Activated T-cell treated with anti-CD3 and anti-CD28 coated beads, Interleukin-2, amount 50 U/mL, for 72 hours (primary cell): ENCODE measurements around the gene ARHGAP15. TPM values are rescaled to one million over a fixed set of nuclear protein-coding genes. Genes with fewer than 3 reads are reported as not detected.

Source experiments
- ATAC-seq, 2 donors: fragments of 150-1000 bp; cut with Tn5 transposase; replicated peaks in 1 of 2; 2 replicates each; pipeline ENCODE4 v1.10.0; 2021; ENCODE audit warnings: moderate library complexity in 2 of 2, mild to moderate bottlenecking in 1 of 2
- DNase-seq, 2 donors: peaks; one replicate each; pipeline ENCODE4 v3.0.0; 2021 to 2022; ENCODE audit warnings: mixed read lengths in 1 of 2
- H3K27ac Mint-ChIP-seq: one replicate; pipeline ENCODE4 v1.8.0; 2022; ENCODE audit warnings: mild to moderate bottlenecking, moderate library complexity, mixed read lengths
- H3K27me3 Mint-ChIP-seq: one replicate; pipeline ENCODE4 v1.8.0; 2022; ENCODE audit warnings: low read depth, mixed read lengths
- H3K36me3 Mint-ChIP-seq, 2 donors: one replicate each; pipeline ENCODE4 v1.8.0; 2022; ENCODE audit warnings: mixed read lengths in 2 of 2, mild to moderate bottlenecking in 1 of 2; ENCODE audit not compliant: insufficient read depth in 2 of 2
- H3K4me1 Mint-ChIP-seq: one replicate; pipeline ENCODE4 v1.8.0; 2022; ENCODE audit warnings: low read depth, mixed read lengths
- H3K4me3 Mint-ChIP-seq, 2 donors: one replicate each; pipeline ENCODE4 v1.8.0; 2022; ENCODE audit warnings: mild to moderate bottlenecking in 2 of 2, mixed read lengths in 2 of 2, moderate library complexity in 2 of 2
- H3K9me3 Mint-ChIP-seq, 2 donors: one replicate each; pipeline ENCODE4 v1.8.0; 2022; ENCODE audit warnings: mixed read lengths in 2 of 2
- total RNA-seq, 2 donors: library from RNA; stranded (reverse); gene quantifications; one replicate each; pipeline ENCODE4 v1.2.3, GENCODE V29; 2022

The ARHGAP15 gene
- total RNA-seq, 2 donors from 2014 or later: 94.6 to 111 TPM

DNA sequence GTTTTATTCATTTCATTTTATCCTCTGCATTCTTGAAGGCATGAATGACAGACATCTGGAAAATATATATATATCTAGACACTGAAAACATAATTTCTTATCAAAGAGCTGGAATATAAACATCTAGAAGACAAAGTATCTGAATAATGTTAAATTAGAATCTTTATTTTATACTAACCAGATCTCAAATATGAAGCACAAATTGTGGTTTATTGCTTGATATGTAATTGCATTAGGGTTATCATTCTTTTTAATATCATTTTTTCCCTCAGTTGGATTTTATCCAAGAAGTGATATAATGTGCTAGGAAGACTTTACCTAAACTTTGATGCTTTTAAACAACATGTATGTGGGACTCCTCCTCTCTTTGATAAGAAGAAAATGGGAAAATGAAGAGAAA is 331.2 kb downstream of the ARHGAP15 start:
- Mint-ChIP-seq H3K36me3 (peaks cover 0 to 4% of the 10 kb centered on the region in 2 donors), H3K27ac (no peak overlapping the region), H3K4me1 (no peaks in the 10 kb centered on the region), H3K27me3 (no peaks in the 10 kb centered on the region), H3K9me3 (no peaks in the 10 kb centered on the region), H3K4me3 (no peak overlapping the region)
- no peak for DNase-seq
- no peak for ATAC-seq

DNA sequence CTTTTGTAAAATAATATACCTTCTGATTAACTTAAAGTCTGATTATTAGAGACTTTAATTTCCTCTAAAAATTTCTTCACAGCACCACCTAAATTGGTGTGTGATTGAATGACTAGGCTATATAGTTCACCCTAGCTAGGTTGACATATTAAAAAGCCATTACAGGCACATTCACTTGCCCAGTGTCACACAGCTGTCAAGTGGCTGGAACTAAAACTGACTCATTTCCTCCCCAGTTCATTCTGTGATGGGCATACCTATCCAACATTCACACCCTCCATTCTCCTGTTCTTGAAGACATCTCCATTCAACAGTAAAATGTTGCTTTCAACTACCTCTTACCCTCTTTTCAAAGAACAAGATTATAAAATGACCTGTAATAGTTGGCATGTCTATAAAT is 334.5 kb downstream of the ARHGAP15 start:
- Mint-ChIP-seq H3K4me3 (no peak overlapping the region), H3K4me1 (peaks cover 24% of the 10 kb centered on the region), H3K27ac (no peak overlapping the region), H3K27me3 (no peaks in the 10 kb centered on the region), H3K36me3 (no peaks in the 10 kb centered on the region), H3K9me3 (no peaks in the 10 kb centered on the region)
- DNase-seq (no peak), ATAC-seq (peak; percentile 47 to 55)

DNA sequence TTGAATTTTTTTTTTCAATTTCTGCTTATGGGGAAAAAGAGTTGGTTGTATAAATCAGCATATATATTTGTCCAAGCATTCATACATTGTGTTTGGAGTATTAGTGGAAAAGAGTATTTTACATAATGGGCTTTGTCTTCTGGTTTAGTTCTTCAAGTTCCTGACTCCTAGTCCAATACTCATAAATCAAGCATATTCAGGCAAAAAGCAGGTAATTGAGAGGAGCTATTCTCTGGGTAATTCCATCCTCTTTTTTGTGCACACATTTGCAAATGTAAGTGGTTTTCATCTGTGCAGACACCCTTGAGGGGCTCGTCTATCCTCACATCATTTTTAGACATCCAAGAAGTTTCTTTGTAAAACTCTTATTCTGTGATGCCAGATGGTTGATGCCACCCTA is 337.2 kb downstream of the ARHGAP15 start:
- Mint-ChIP-seq H3K27me3 (no peaks in the 10 kb centered on the region), H3K4me1 (peaks cover 38% of the 10 kb centered on the region), H3K9me3 (no peaks in the 10 kb centered on the region), H3K27ac (no peak overlapping the region), H3K36me3 (peaks cover under 1 to 2% of the 10 kb centered on the region in 2 donors), H3K4me3 (no peak overlapping the region)
- ATAC-seq (no peak), DNase-seq (no peak)

DNA sequence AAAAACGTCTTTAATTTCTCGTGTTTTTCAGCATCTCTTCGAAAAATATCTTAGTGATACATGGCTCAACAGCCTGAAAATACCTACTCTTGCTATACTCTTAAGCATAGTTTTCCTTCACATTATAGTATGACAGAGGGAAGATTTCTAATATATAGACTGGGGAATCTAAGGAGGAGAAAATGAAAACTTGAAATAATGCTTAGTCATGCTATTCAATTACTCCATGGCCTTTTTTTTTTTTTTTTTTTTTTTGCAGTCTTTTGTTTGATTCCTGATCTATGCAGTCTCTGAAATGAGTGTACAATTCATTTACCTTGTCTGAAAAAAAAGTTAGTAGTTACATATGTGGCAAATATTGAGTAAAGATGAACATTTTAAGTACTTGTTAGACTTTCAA is 337.8 kb downstream of the ARHGAP15 start:
- Mint-ChIP-seq H3K36me3 (peaks cover 1 to 3% of the 10 kb centered on the region in 2 donors), H3K27ac (no peak overlapping the region), H3K4me3 (no peak overlapping the region), H3K27me3 (no peaks in the 10 kb centered on the region), H3K4me1 (peaks cover 41% of the 10 kb centered on the region), H3K9me3 (no peaks in the 10 kb centered on the region)
- DNase-seq: no peak
- no peak for ATAC-seq

DNA sequence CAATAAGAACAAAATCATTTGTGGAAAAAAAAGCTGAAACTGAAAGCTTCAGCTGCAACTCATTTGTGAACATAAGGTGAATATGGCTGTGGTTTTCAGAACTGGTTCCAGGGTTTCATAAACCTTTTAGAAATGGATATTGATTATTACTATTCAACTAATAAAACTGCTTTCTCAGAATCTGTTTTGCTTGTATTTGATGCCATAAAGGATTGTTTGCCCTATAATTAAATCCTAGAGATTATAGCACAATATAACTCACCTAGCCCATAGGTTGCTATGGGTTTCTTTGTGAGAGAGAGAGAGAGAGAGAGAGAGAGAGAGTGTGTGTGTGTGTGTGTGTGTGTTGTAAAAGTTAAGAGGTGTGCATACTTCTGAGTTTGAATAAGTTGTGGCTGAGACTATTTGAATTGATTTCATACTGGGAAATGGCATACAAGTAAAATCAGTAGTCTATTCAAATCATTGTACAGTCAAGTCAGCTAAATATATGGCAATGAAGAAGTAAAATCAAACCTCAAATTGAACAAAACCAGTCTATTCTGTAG is 339.2 kb downstream of the ARHGAP15 start:
- Mint-ChIP-seq H3K4me1 (peaks cover 50% of the 10 kb centered on the region), H3K36me3 (peaks cover 1 to 3% of the 10 kb centered on the region in 2 donors), H3K9me3 (no peaks in the 10 kb centered on the region), H3K27ac (peak overlapping the region; percentile 82), H3K4me3 (peak overlapping the region; percentile 25 to 44), H3K27me3 (no peaks in the 10 kb centered on the region)
- ATAC-seq (peak; percentile 82 to 85), DNase-seq (peak in 1 of 2 donors; percentile 9)

DNA sequence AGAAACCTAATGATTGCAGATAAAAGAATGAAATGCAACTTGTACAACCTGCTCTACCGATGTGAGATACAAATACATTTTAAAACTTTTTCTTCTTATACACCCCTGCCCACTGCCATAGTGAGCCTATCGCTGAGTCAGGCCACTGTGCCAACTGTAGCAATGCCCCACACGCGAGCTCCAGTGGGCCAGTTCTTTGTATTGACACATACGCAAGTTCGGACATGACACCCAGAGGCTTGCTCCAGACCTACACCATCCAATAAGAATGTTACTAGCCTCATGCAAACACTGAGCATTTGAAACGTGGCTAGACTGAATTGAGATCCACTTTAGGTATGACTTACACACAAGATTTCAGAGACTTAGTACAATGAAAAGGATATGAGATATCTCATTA is 340.1 kb downstream of the ARHGAP15 start:
- ATAC-seq (no peak), DNase-seq (no peak)
- peaks cover 1 to 3% of the 10 kb centered on the region in 2 donors for H3K36me3 Mint-ChIP-seq
- no peaks in the 10 kb centered on the region for H3K9me3 Mint-ChIP-seq
- no peak overlapping the region for H3K27ac Mint-ChIP-seq
- H3K4me1 Mint-ChIP-seq: peaks cover 50% of the 10 kb centered on the region
- no peak overlapping the region for H3K4me3 Mint-ChIP-seq
- no peaks in the 10 kb centered on the region for H3K27me3 Mint-ChIP-seq

DNA sequence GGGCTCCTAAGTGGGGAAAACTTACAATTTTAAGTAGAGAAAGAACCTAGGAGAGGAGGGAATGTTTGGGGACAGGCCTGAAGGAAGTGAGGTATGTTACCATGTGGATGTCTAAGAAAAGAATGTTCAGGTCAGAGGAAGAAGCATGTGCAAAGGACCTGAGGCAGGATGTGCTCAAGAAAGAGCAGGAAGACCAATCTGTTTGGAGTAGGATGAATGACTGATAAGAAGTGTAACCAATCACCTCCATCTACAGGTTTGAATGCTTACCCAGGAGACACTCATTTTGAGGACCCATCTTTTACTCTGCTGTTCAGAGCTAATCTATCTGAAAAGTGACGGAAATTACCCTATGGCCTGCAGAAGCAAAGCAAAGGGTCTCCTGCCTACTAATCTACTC is 342.3 kb downstream of the ARHGAP15 start:
- peaks cover 61% of the 10 kb centered on the region for H3K4me1 Mint-ChIP-seq
- H3K27me3 Mint-ChIP-seq: no peaks in the 10 kb centered on the region
- no peak overlapping the region for H3K4me3 Mint-ChIP-seq
- ATAC-seq (no peak), DNase-seq (no peak)
- H3K27ac Mint-ChIP-seq: no peak overlapping the region
- H3K9me3 Mint-ChIP-seq: no peaks in the 10 kb centered on the region
- peaks cover 1 to 3% of the 10 kb centered on the region in 2 donors for H3K36me3 Mint-ChIP-seq

DNA sequence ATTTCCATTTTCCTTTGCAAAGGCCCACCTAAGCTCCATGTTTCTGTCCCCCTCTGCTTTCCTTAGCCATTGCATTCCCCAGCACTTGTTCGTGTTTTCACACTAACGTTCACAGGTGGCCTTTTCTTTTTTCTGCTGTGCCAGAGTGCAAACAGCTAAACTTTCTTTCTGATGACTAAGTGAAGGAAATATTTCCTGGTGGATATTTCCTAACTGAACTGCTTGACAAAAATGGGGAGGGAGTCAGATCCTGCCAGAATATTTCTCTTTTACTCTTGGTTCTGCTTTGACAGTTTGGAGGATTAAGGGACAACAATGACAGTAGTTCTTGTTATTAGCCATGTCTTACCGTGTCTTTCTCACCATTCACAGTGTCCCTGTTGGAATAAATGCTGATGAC is 344.0 kb downstream of the ARHGAP15 start:
- no peaks in the 10 kb centered on the region for H3K27me3 Mint-ChIP-seq
- H3K4me3 Mint-ChIP-seq: no peak overlapping the region
- peaks cover 59% of the 10 kb centered on the region for H3K4me1 Mint-ChIP-seq
- H3K27ac Mint-ChIP-seq: no peak overlapping the region
- ATAC-seq (no peak), DNase-seq (no peak)
- H3K36me3 Mint-ChIP-seq: peaks cover 1 to 3% of the 10 kb centered on the region in 2 donors
- no peaks in the 10 kb centered on the region for H3K9me3 Mint-ChIP-seq

DNA sequence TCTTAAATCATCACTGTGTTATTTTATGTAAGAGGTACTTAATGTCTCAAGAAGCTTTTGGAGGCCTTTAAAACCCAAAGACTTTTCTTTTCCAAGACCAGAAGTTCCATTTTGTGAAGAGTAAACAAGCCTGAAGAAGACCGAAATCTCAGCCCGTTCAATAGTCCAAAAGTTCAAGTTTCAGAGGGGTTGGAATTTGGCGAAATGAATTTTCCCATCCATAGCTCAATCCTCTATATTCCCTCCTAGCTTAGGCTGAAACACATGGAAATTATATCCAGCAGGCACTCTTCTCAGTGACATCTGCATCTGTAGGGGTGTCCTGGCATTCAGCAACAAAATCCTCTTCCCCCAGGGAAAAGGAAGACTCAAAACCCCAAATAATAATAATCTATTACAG is 344.6 kb downstream of the ARHGAP15 start:
- Mint-ChIP-seq H3K36me3 (peaks cover 1 to 3% of the 10 kb centered on the region in 2 donors), H3K27me3 (no peaks in the 10 kb centered on the region), H3K4me3 (no peak overlapping the region), H3K9me3 (no peaks in the 10 kb centered on the region), H3K27ac (no peak overlapping the region), H3K4me1 (peaks cover 54% of the 10 kb centered on the region)
- no peak for ATAC-seq
- DNase-seq: no peak

DNA sequence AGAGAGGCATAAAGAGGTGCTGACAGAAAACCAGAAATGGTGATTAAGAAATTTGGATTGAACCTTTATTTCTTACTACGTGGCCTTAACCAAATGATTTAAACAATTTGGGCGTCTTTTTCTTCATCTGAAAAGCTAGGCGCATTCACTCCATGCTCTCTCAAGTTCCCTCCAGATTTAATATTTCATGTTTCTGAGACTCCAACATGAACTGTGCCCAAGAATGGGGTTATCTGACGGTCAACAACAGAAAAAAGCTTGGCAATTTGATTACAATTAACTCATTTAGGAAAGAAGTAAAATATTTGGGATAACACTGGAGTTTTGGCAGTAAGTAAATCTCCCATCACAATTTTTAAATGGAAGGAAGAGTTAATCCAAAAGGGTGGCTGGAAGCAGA is 345.4 kb downstream of the ARHGAP15 start:
- Mint-ChIP-seq H3K27ac (no peak overlapping the region), H3K9me3 (no peaks in the 10 kb centered on the region), H3K36me3 (peaks cover 1 to 3% of the 10 kb centered on the region in 2 donors), H3K27me3 (no peaks in the 10 kb centered on the region), H3K4me1 (peaks cover 46% of the 10 kb centered on the region), H3K4me3 (no peak overlapping the region)
- no peak for ATAC-seq
- DNase-seq: no peak

DNA sequence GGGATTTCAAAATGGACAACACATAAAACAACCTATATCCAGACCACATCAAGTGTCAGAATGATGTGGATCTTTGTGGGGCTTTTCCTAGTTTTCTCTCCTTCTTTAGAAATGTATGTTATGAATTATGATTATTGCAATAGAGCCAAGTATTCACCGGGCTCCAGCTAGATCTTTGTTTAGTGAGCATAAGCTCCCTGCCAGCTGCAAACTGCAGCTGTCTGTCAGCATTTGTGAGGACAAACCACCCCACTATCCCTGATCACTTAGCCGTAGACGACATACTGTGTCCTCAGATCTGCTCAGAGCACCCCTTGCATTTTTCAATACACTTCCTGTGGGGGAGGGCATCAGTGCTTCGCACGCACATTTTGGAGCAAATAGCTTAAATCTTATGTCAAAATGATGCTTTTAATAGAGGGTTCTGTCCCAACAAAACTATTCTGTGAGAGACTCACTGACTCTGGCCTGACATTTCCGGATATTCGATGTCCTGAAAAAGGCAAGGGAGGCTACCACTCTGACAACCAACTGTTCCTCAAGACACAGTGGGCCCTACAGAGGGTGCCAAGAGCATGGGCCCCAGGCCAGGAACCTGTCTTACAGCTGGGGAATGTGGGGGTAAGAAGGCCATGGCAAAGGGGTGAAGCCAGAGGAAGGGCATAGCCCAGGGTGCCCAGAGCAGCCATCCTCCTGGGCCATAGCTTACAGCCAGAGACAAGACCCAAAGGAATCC is 346.0 kb downstream of the ARHGAP15 start:
- H3K27me3 Mint-ChIP-seq: no peaks in the 10 kb centered on the region
- peaks cover 1 to 3% of the 10 kb centered on the region in 2 donors for H3K36me3 Mint-ChIP-seq
- no peaks in the 10 kb centered on the region for H3K9me3 Mint-ChIP-seq
- ATAC-seq: no peak
- H3K27ac Mint-ChIP-seq: no peak overlapping the region
- DNase-seq: no peak
- H3K4me1 Mint-ChIP-seq: peaks cover 44% of the 10 kb centered on the region
- H3K4me3 Mint-ChIP-seq: no peak overlapping the region

DNA sequence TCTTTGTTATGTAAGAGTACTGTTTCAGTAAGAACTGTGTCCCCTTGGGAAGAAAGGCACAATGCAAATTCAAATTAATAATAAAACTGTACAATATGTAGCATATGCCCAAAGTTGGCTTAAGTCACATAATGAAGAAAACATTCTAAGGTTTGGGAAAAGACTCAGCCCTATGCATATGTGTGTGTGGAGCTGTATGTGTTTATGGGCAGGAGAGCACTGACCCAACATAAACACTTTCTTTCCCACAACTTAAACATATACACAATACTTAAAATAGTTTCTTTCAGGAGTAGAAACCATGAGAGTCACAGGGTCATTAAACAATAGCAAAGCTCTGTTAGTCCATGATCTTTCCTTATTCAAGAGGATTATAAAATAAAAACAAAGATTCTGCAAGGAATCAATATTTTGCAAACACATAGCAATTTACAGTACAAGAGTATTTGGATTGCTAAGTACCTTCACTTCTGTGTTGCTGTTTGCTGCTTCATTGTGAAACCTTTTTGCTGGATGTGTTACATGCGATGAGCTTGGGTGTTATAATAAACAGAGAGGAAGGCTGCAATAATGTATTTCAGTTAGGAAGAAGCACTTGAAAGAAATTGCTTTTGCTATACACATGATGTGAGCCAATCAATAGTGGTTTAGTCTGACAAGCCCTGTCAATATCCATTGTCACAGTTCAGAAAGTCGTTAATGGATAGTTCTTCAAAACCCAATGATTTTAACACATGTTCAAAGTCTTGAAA is 347.3 kb downstream of the ARHGAP15 start:
- Mint-ChIP-seq H3K27me3 (no peaks in the 10 kb centered on the region), H3K36me3 (peaks cover under 1% of the 10 kb centered on the region in 2 donors), H3K4me3 (no peak overlapping the region), H3K9me3 (no peaks in the 10 kb centered on the region), H3K27ac (no peak overlapping the region), H3K4me1 (peaks cover 40% of the 10 kb centered on the region)
- no peak for DNase-seq
- no peak for ATAC-seq

DNA sequence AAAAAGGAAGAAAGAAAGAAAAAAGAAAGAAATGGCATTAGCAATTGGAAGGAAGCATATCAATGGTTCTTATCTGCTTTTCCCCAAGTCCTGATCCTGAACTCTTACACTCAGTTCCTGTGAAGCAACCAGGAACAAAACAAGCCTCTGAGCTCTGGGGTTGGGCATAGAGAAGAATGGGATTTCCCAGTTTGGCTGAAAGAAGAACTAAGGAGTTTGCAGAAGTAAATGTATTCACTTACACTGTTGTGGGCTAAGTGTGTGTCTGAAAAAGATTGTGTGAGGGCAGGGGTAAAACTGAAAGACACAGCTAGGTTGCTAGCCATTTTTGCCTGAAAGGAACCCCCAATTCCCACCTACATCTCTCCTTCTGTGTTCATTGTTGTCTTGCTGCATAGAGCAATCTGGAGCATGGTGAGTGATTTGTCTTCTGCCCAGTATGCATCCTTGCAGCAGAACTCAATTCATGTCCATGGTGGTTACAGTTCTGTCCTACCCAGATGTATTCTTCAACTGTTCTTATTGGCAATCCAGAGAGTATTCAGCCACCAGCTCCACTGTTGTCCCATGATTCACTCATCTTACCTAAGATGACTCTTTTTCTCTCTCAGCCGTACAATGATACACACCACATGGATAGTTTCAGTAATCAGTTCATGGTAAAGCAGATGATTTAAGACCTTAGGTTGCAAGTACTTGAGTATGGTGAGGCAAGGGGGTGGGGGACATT is 348.7 kb downstream of the ARHGAP15 start:
- peak overlapping the region in 1 of 2 donors; percentile 50 for H3K4me3 Mint-ChIP-seq
- no peaks in the 10 kb centered on the region for H3K27me3 Mint-ChIP-seq
- DNase-seq (no peak), ATAC-seq (peak; percentile 75 to 90)
- peak overlapping the region; percentile 87 for H3K27ac Mint-ChIP-seq
- peaks cover 35% of the 10 kb centered on the region for H3K4me1 Mint-ChIP-seq
- no peaks in the 10 kb centered on the region for H3K9me3 Mint-ChIP-seq
- H3K36me3 Mint-ChIP-seq: no peaks in the 10 kb centered on the region
